HG02642 (cell line): ENCODE results near the gene CSGALNACT2.
A peak's percentile ranks its signal among the peaks of the same experiment; 100 is the strongest.

Experiments used
- ATAC-seq: cut with Tn5 transposase; IDR thresholded peaks from one replicate; pipeline ENCODE4 v1.9.1; 2021; ENCODE audit warnings: mild to moderate bottlenecking; ENCODE audit not compliant: unreplicated experiment, poor library complexity

CSGALNACT2 gene

DNA sequence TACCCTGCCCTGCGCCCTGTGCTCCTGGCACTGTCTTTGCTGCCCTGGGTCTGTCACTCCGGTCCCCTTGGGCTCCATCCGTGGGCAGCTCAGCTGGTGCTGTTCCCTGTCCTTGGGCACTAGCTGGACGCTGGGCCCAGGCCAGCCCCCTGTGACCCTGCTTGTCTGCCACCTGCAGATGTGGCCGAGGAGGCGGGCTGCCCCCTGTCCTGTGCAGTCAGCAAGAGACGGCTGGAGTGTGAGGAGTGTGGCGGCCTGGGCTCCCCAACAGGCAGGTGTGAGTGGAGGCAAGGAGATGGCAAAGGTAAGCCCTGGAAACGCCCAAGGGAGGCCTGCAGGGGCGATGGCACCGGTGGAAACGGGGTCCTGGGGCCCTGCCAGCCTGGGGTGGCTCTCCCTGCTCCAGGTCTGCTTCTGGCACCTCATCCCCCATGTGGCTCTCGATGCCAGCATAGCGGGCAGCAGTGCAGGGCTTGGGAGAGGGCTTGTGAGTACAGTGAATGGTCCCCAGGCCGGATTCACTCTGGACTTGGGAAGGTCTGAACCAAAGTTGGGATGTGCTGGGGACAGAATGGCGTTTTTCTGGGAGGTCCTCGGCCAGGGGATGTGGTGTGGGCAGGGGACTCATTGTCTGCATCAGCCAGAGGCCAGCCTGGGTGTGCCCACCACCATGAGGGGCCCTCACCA lies 26.2 kb upstream of the CSGALNACT2 start:
- no peak for ATAC-seq

- ATAC-seq: no peak
Observed at GRCh38 chr10:43112608-43112961, 25.7 kb upstream of the CSGALNACT2 start.

- ATAC-seq: no peak
Observed at GRCh38 chr10:43113201-43114087, 24.8 kb upstream of the CSGALNACT2 start.

- no peak for ATAC-seq
Observed at GRCh38 chr10:43114088-43114742, 24.0 kb upstream of the CSGALNACT2 start.

DNA sequence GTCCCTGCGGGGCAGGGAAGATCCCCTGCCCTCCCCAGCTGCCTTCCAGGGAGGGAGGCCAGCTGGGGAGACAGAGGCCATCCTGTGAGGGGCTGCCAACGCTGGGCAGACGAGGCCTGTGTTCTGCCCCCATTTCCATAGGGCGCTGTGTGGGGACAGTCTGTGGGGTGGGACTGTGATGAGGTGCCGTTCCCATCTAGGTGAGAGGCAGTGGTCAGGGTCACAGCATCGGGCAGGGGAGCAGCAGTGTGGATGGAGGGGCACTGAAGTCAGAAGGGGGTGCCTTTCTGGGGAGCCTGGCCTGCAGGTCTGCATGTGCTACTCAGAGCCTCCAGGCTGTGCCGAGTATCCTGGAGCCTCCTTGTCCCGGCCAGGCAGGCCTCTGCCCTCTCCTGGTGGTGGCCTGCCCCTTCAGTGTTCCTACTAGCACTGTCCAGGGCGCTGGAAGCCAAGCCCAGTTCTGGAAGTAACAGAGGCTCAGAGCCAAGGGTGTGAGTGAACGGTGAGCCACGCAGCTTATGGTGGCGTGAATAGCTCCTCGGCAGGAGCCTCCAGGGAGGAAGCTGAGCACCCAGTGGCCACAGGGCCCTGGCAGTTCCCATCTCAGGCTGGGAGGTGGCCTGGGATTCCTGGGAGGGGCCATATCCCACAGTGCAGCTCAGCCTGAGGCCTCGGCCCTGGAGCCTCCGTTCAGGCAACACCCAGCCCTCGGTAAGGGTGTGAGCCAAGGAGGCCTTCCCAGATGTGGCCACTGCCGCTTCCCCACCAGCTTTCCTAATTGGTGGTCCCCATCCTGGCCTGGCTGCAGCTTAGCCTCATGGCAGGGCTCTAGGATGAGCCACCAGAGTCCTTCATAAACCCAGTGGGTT lies 23.3 kb upstream of the CSGALNACT2 start:
- ATAC-seq: no peak

GRCh38 chr10:43115881-43116595 lies 22.2 kb upstream of the CSGALNACT2 start:
- ATAC-seq: no peak

DNA sequence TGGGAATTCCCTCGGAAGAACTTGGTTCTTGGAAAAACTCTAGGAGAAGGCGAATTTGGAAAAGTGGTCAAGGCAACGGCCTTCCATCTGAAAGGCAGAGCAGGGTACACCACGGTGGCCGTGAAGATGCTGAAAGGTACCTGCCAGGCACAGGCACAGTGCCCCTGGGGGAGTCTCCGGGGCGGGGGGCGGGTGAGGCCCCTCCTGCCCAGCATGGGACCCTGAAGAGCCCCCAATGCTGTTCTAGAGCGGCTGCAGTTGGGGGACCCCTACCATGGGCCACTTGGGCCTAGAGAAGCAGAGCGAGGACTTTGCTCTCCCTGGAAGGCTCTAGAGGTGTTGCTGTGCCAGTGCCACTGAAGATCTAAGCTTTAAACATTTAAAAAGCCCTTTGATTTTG lies 21.6 kb upstream of the CSGALNACT2 start:
- ATAC-seq: no peak

- no peak for ATAC-seq
Observed at GRCh38 chr10:43117031-43117776, 21.0 kb upstream of the CSGALNACT2 start.

- ATAC-seq: no peak
Observed at GRCh38 chr10:43117777-43118583, 20.3 kb upstream of the CSGALNACT2 start.

GRCh38 chr10:43118631-43119415 lies 19.4 kb upstream of the CSGALNACT2 start:
- no peak for ATAC-seq

DNA sequence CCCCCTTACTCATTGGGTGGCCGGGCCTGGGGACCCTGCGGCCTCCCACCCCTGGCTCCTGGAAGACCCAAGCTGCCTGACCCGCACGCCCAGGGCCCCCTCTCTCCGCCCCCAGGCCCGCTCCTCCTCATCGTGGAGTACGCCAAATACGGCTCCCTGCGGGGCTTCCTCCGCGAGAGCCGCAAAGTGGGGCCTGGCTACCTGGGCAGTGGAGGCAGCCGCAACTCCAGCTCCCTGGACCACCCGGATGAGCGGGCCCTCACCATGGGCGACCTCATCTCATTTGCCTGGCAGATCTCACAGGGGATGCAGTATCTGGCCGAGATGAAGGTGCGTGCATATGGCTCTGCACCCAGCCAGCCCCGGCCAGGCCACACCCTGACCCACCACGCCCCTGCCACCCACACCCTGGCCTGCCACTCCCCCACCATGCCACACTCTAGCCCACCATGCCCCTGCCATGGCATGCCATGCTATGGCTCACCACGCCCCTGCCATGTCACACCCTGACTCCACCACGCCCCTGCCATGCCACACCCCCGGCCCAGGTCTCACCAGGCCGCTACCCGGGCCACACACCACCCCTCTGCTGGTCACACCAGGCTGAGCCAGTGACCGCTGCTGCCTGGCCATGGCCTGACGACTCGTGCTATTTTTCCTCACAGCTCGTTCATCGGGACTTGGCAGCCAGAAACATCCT lies 18.7 kb upstream of the CSGALNACT2 start:
- ATAC-seq: no peak

DNA sequence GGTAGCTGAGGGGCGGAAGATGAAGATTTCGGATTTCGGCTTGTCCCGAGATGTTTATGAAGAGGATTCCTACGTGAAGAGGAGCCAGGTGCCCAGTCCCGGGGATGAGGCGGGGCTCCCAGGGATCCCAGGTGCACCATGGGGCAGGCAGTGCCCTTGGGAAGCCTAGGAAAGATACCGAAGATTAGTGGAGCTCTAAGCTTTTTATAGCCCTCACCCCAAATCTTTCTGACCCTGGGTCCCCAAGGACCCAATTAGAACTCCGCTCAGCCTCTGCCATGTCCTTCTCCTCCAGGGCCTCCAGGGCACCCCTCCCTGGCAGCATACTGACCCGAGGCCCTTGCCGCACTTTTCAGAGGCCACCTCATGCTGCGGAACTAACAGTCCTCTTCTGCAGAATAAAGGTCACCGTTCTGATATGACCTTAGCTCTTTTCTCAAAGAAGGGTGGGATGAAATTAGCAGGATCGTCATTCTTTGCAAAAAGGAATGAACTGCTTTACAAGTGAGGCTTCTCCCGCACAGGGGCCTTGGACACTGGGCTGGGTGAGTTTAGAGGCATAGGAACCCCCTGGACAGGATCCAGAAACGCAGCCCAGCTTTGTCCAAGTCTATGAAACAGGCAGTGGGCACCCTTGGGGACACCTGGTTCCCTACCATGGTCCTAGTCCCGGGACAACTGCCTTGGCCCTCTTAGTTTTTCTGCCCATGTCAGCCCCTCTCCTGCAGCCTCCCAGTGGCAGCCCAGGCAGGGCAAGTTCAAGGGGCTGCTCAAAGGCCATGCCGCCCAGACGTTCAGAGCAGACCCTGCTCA lies 17.9 kb upstream of the CSGALNACT2 start:
- ATAC-seq: no peak

DNA sequence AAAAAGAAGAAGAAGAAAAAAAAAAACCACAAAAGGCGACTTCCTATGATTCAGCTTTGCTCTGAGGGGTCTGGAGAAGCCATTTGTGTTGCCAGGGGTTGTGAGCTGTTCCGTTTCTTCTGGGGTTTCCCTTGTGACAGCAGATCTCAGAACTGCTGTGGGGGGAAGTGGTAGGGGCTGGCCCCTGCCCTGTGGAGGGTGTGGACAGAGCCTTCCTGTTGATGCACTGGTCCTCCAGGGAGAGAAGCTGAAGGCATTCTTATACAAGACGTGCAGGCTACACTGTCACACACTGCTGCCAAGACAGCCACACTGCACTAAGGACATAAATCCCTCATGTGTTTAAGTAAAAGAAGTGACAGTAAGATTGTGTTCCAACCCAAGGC lies 17.3 kb upstream of the CSGALNACT2 start:
- peak; percentile 89 for ATAC-seq

DNA sequence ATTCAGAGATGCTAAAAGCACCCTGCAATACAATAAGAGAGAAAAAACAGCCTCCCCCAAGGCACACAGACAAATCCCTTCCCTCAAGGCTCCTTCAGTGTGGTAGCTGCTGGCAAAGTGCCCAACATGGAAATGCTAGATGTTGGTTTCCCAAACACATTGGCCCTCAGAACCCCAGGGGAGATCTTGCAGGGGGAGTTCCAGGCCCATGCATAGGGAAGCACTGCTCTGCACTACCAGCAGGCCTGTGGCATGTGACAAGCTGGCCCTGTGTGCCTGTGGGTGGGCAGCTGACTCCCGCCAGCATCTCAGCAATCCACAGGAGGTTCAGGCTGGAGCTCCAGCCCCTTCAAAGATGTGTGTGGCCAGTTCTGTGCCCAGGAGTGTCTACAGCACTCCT lies 16.8 kb upstream of the CSGALNACT2 start:
- no peak for ATAC-seq

DNA sequence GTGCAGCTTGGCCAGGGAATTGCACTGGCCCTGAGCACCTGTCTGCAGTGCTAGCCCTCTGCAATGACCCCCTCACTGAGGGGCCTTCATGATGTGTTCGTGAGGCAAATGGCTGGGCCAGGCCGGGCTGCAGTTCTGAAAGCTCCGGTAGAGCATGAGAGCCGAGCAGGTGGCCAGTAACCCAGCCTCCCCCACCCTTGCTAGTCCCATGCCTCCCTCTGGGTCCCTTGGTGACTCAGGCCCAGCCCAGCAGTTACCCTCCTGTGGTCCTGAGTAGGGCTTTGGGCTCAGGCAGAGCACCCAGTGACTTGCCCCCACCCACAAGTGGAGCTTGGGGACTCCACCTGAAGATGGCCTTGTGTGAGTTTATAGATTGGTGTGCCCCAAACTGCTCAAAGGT lies 16.1 kb upstream of the CSGALNACT2 start:
- ATAC-seq: no peak

DNA sequence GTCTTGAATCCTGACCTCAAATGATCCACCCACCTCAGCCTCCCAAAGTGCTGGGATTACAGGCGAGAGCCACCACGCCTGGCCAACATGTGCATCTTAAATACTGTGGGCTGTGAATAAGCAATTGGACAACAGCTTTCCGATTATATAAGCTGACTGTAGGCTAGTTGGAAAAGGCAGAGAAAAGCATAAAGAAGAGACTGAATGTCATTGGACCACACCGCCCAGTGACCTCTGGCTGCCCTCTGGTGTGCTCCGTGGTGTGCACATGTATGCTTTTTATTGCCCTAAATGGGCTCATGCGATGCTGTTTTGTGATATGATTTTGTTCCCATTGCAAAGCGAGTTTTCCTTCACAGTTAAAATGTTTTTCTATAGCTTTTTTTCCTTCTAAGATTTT lies 15.4 kb upstream of the CSGALNACT2 start:
- no peak for ATAC-seq
